HG02884 (cell line): ENCODE measurements around the gene IGFL4.

Experiments used
- ATAC-seq: cut with Tn5 transposase; IDR thresholded peaks from one replicate; pipeline ENCODE4 v1.9.1; 2021; ENCODE audit warnings: mild to moderate bottlenecking, moderate library complexity; ENCODE audit not compliant: unreplicated experiment

Gene IGFL4

GRCh38 chr19:46065486-46066071 lies 24.8 kb upstream of the IGFL4 start:
- no peak for ATAC-seq

- no peak for ATAC-seq
Observed at GRCh38 chr19:46063201-46063600, 22.4 kb upstream of the IGFL4 start.

GRCh38 chr19:46060012-46060411 lies 19.2 kb upstream of the IGFL4 start:
- no peak for ATAC-seq

GRCh38 chr19:46058778-46059177 lies 18.0 kb upstream of the IGFL4 start:
- no peak for ATAC-seq

- no peak for ATAC-seq
Observed at GRCh38 chr19:46056536-46056935, 15.7 kb upstream of the IGFL4 start.

- ATAC-seq = no peak
Observed at GRCh38 chr19:46052896-46053295, 12.1 kb upstream of the IGFL4 start.

- ATAC-seq = no peak
Observed at GRCh38 chr19:46049597-46049996, 8.8 kb upstream of the IGFL4 start.

- ATAC-seq = no peak
Observed at GRCh38 chr19:46043519-46043918, 2.7 kb upstream of the IGFL4 start.

- ATAC-seq = no peak
Observed at GRCh38 chr19:46042252-46042883, 1.6 kb upstream of the IGFL4 start.

GRCh38 chr19:46040125-46040524 lies 677 bp downstream of the IGFL4 start:
- ATAC-seq = no peak

GRCh38 chr19:46036744-46037128 lies 4.1 kb downstream of the IGFL4 start:
- ATAC-seq = no peak

- ATAC-seq = no peak
Observed at GRCh38 chr19:46035986-46036743, 4.6 kb downstream of the IGFL4 start.

GRCh38 chr19:46035546-46035945 lies 5.3 kb downstream of the IGFL4 start:
- no peak for ATAC-seq

- no peak for ATAC-seq
Observed at GRCh38 chr19:46033401-46033800, 7.4 kb downstream of the IGFL4 start.

GRCh38 chr19:46032597-46033025 lies 8.2 kb downstream of the IGFL4 start:
- no peak for ATAC-seq

- ATAC-seq = no peak
Observed at GRCh38 chr19:46031781-46032596, 8.8 kb downstream of the IGFL4 start.

- ATAC-seq = no peak
Observed at GRCh38 chr19:46030812-46031550, 9.8 kb downstream of the IGFL4 start.

GRCh38 chr19:46025835-46026234 lies 15.0 kb downstream of the IGFL4 start:
- no peak for ATAC-seq

GRCh38 chr19:46023311-46023779 lies 17.5 kb downstream of the IGFL4 start:
- ATAC-seq = no peak
